Measurements from ENCODE around the gene NUTF2.

- TF ChIP-seq CTCF (IDR thresholded peaks at IDR 0.05) (no peak), POLR2A (IDR thresholded peaks at IDR 0.05) (no peak)
Observed at GRCh38 chr16:67828651-67829050, 18.1 kb upstream of the NUTF2 start.

All from lower leg skin (tissue), 3 donors.